MM.1S (cell line): ENCODE measurements around the gene FOXK2.
"Not testable (repeated sequence)": the region's sequence is repeated elsewhere in the genome, so short reads cannot be mapped to it uniquely, and the experiment has no call there.

Experiments
- DNase-seq: peaks from one replicate; pipeline ENCODE4 v3.0.0-alpha.2; 2015
- H2AFZ ChIP-seq: fragments of 300-600 bp; sonication (generic); 2 replicates; pipeline ENCODE4 v1.6.0; 2016; ENCODE audit warnings: antibody characterized with exemption, low read length
- H3F3A ChIP-seq: fragments of 300-600 bp; sonication (generic); 2 replicates; pipeline ENCODE4 v1.6.1; 2016; ENCODE audit warnings: mild to moderate bottlenecking, antibody characterized with exemption, low read length, moderate library complexity, mixed read lengths; ENCODE audit not compliant: insufficient read depth
- H3K27ac ChIP-seq: fragments of 300-600 bp; sonication (generic); 2 replicates; pipeline ENCODE4 v1.5.1; 2016; ENCODE audit warnings: mild to moderate bottlenecking, low read length
- H3K27me3 ChIP-seq: fragments of 300-600 bp; sonication (generic); replicated peaks from 2 replicates; pipeline ENCODE4 v1.6.0; 2016; ENCODE audit warnings: low read length; ENCODE audit not compliant: insufficient read depth
- H3K36me3 ChIP-seq: fragments of 300-600 bp; sonication (generic); replicated peaks from 2 replicates; pipeline ENCODE4 v1.6.1; 2016; ENCODE audit warnings: mild to moderate bottlenecking, low read length, mixed read lengths; ENCODE audit not compliant: insufficient read depth
- H3K4me1 ChIP-seq: fragments of 300-600 bp; sonication (generic); 2 replicates; pipeline ENCODE4 v1.6.1; 2016; ENCODE audit warnings: low read length, mixed read lengths
- H3K4me2 ChIP-seq: fragments of 300-600 bp; sonication (generic); 2 replicates; pipeline ENCODE4 v1.6.0; 2016; ENCODE audit warnings: low read depth, low read length
- H3K4me3 ChIP-seq: fragments of 300-600 bp; sonication (generic); 2 replicates; pipeline ENCODE4 v1.5.1; 2016; ENCODE audit warnings: low read length, mixed read lengths
- H3K79me2 ChIP-seq: fragments of 300-600 bp; sonication (generic); 2 replicates; pipeline ENCODE4 v1.6.1; 2016; ENCODE audit warnings: mixed run types, low read length, mixed read lengths
- H3K9ac ChIP-seq: fragments of 300-600 bp; sonication (generic); 2 replicates; pipeline ENCODE4 v1.6.1; 2016; ENCODE audit warnings: low read length, mixed read lengths
- H3K9me2 ChIP-seq: fragments of 300-600 bp; sonication (generic); replicated peaks from 2 replicates; pipeline ENCODE4 v1.6.1; 2016; ENCODE audit warnings: mild to moderate bottlenecking, low read length, mixed read lengths; ENCODE audit not compliant: insufficient read depth
- H3K9me3 ChIP-seq: fragments of 300-600 bp; sonication (generic); replicated peaks from 2 replicates; pipeline ENCODE4 v1.6.1; 2016; ENCODE audit warnings: mild to moderate bottlenecking, low read length, mixed read lengths; ENCODE audit not compliant: insufficient read depth
- H4K20me1 ChIP-seq: fragments of 300-600 bp; sonication (generic); 2 replicates; pipeline ENCODE4 v1.6.1; 2016; ENCODE audit warnings: mild to moderate bottlenecking, low read length, moderate library complexity, mixed read lengths; ENCODE audit not compliant: insufficient read depth
- EZH2 ChIP-seq: fragments of 300-600 bp; sonication (generic); optimal IDR thresholded peaks from 2 replicates; pipeline ENCODE3; 2017; ENCODE audit warnings: low read depth, mild to moderate bottlenecking, antibody characterized with exemption, low read length, mixed read lengths
- EZH2phosphoT487 ChIP-seq: fragments of 300-600 bp; sonication (generic); IDR thresholded peaks from 2 replicates; pipeline ENCODE4 v1.6.1; 2018; ENCODE audit warnings: antibody characterized with exemption, low read length
- TF ChIP-seq, protein P1 (sequence below): fragments of 300-600 bp; sonication (generic); IDR thresholded peaks from 2 replicates; pipeline ENCODE4 v1.5.1; 2016; ENCODE audit warnings: antibody characterized with exemption, low read length, mixed read lengths

The FOXK2 gene

DNA sequence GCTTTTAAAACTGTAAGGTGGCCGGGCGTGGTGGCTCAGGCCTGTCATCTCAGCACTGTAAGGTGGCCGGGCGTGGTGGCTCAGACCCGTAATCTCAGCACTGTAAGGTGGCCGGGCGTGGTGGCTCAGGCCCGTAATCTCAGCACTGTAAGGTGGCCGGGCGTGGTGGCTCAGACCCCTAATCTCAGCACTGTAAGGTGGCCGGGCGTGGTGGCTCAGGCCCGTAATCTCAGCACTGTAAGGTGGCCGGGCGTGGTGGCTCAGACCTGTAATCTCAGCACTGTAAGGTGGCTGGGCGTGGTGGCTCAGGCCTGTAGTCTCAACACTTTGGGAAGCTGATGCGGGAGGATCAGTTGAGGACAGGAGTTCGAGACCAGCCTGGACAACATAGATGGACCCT is 19.5 kb downstream of the FOXK2 start:
- not testable (repeated sequence) for H3K9me2 ChIP-seq, H2AFZ ChIP-seq, H3K27me3 ChIP-seq, H3K4me3 ChIP-seq, H3K4me2 ChIP-seq, H3K36me3 ChIP-seq, H3K27ac ChIP-seq, H3K9ac ChIP-seq, DNase-seq, H3K9me3 ChIP-seq
- Histone ChIP-seq H3F3A (peaks cover 17% of the 10 kb centered on the region), H3K4me1 (peaks cover 28% of the 10 kb centered on the region), H4K20me1 (peaks cover 24% of the 10 kb centered on the region), H3K79me2 (peaks cover 100% of the 10 kb centered on the region)

DNA sequence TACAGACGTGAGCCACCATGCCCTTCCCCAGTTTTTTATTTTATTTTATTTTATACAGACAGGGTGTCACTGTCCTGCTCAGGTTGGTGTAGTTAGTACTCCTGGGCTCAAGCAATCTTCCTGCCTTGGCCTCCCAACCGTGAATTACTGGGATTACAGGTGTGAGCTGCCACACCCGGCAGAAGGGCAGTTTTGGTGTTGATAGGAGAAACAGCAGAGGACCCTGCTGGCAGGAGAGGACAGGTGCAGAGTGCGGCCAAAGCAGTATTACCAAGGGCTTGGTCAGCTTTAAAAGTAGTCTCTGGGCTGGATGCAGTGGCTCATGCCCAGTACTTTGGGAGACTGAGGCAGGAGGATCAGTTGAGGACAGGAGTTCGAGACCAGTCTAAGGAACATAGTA is 22.9 kb downstream of the FOXK2 start:
- H3K4me1 ChIP-seq = no peaks in the 10 kb centered on the region
- H3F3A ChIP-seq = no peaks in the 10 kb centered on the region
- H3K4me3 ChIP-seq = no peak overlapping the region
- no peaks in the 10 kb centered on the region for H3K9me2 ChIP-seq
- H3K4me2 ChIP-seq = no peak overlapping the region
- H4K20me1 ChIP-seq = peaks cover 40% of the 10 kb centered on the region
- peaks cover 100% of the 10 kb centered on the region for H3K79me2 ChIP-seq
- H3K9me3 ChIP-seq = no peaks in the 10 kb centered on the region
- DNase-seq = no peak
- TF ChIP-seq EZH2phosphoT487 = no peak
- TF ChIP-seq EZH2 = no peak
- TF ChIP-seq, protein P1, sequence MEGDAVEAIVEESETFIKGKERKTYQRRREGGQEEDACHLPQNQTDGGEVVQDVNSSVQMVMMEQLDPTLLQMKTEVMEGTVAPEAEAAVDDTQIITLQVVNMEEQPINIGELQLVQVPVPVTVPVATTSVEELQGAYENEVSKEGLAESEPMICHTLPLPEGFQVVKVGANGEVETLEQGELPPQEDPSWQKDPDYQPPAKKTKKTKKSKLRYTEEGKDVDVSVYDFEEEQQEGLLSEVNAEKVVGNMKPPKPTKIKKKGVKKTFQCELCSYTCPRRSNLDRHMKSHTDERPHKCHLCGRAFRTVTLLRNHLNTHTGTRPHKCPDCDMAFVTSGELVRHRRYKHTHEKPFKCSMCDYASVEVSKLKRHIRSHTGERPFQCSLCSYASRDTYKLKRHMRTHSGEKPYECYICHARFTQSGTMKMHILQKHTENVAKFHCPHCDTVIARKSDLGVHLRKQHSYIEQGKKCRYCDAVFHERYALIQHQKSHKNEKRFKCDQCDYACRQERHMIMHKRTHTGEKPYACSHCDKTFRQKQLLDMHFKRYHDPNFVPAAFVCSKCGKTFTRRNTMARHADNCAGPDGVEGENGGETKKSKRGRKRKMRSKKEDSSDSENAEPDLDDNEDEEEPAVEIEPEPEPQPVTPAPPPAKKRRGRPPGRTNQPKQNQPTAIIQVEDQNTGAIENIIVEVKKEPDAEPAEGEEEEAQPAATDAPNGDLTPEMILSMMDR = no peak
- H3K36me3 ChIP-seq = no peaks in the 10 kb centered on the region
- H2AFZ ChIP-seq = no peak overlapping the region
- H3K9ac ChIP-seq = no peak overlapping the region
- H3K27me3 ChIP-seq = no peaks in the 10 kb centered on the region
- no peak overlapping the region for H3K27ac ChIP-seq

DNA sequence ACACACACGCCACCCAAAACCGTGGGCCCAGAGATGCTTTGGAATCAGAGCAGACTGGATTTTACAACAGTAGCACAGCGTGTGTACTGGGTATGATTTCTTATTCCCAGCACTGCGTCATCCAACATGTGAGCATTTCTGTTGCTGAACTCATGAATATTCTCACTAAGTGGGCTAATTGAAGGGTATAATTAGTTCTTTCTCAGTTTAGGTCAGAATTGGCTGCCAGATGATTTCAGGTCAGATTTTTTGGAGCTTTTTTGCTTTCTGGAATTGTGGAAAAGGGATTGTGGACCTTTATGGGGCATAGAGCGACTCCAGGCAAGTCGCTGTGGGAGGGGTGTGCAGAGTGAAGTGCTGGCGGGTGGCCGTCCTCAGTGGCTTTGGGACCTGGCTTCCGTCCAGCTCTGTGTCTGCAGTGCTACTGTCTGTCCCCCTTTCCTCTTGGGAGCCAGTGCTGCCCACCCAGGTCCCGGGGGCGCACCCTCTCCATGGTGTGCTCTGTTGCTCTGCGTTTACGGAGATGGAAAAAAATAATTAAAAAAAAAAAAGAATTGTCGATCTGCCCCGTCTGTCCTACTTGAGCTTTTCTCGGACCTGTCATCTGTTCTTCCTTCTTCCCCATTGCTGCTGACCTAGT is 25.0 kb downstream of the FOXK2 start:
- Histone ChIP-seq H3K27ac (no peak overlapping the region), H3K9ac (no peak overlapping the region), H3K4me3 (no peak overlapping the region), H3K9me3 (no peaks in the 10 kb centered on the region), H3K36me3 (no peaks in the 10 kb centered on the region), H3K27me3 (no peaks in the 10 kb centered on the region), H4K20me1 (peaks cover 57% of the 10 kb centered on the region), H2AFZ (no peak overlapping the region), H3F3A (no peaks in the 10 kb centered on the region), H3K9me2 (no peaks in the 10 kb centered on the region), H3K4me1 (no peaks in the 10 kb centered on the region), H3K79me2 (peaks cover 100% of the 10 kb centered on the region), H3K4me2 (no peak overlapping the region)
- DNase-seq = no peak
- TF ChIP-seq EZH2phosphoT487 = no peak
- TF ChIP-seq, protein P1 = no peak
- no peak for TF ChIP-seq EZH2

DNA sequence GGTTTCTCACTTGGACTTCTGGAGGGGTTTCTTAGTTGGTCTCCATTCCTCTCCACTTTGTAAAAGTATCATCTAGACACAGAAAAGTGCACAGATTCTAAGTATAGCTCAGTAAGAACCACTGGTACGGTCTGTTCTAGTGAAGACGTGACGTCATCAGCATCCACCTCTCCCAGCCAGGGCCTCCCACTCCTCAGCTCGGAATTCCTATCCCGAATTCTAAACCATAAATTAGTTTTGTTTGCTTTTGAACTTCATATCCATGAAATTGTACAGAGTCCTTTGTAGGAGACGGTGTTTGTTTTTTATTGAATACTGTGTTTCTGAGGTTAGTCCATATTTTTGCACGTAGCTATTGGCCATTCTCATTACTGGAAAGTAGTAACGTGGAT is 25.5 kb downstream of the FOXK2 start:
- Histone ChIP-seq H4K20me1 (peaks cover 62% of the 10 kb centered on the region), H3K27me3 (no peaks in the 10 kb centered on the region), H3K9ac (no peak overlapping the region), H3K79me2 (peaks cover 100% of the 10 kb centered on the region), H2AFZ (no peak overlapping the region), H3K4me2 (no peak overlapping the region), H3K27ac (no peak overlapping the region), H3K4me3 (no peak overlapping the region), H3F3A (no peaks in the 10 kb centered on the region), H3K9me2 (no peaks in the 10 kb centered on the region), H3K9me3 (no peaks in the 10 kb centered on the region), H3K36me3 (no peaks in the 10 kb centered on the region), H3K4me1 (no peaks in the 10 kb centered on the region)
- DNase-seq = no peak
- TF ChIP-seq EZH2 (no peak), EZH2phosphoT487 (no peak)
- TF ChIP-seq, protein P1 = no peak
